ENCODE measurements around the gene ARNT2.

DNA sequence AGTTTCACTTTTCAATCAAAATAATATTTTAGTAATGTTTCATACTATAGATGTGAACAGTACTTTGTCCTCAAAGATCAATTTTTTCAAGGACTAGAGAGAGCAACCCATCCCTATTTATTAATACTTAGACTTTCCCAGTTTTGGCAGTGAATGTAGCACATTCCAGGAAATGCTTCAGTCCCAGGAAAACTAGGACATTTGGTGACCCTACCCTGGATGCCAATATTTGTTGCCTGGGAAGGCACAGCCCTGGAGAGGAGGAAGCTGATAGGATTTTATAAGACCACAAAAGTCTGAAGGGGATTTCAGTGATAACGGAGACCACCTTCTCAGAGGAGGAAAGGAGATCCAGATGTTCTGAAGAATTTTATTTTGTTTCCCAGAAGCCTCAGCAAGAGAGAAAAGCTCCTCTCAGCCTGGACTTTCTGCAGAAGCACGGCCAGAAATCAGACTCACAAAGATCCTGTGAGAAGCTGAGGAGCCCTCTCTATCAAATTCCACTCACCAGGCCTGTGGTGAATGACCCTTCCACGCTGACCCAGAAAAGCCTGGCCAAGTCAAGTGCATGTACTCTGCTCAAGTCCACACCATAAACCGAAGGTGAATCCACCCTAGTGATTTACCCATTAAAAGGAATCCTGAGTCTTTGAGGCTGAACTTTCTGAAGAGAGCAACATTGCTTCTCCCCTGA, 203.3 kb downstream of the ARNT2 start:
- TF ChIP-seq, protein P1, sequence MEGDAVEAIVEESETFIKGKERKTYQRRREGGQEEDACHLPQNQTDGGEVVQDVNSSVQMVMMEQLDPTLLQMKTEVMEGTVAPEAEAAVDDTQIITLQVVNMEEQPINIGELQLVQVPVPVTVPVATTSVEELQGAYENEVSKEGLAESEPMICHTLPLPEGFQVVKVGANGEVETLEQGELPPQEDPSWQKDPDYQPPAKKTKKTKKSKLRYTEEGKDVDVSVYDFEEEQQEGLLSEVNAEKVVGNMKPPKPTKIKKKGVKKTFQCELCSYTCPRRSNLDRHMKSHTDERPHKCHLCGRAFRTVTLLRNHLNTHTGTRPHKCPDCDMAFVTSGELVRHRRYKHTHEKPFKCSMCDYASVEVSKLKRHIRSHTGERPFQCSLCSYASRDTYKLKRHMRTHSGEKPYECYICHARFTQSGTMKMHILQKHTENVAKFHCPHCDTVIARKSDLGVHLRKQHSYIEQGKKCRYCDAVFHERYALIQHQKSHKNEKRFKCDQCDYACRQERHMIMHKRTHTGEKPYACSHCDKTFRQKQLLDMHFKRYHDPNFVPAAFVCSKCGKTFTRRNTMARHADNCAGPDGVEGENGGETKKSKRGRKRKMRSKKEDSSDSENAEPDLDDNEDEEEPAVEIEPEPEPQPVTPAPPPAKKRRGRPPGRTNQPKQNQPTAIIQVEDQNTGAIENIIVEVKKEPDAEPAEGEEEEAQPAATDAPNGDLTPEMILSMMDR (IDR thresholded peaks at IDR 0.05) = no peak
- TF ChIP-seq POLR2A (IDR thresholded peaks at IDR 0.05) = no peak
- TF ChIP-seq EP300 (IDR thresholded peaks at IDR 0.05) = no peak
- no peak for TF ChIP-seq POLR2AphosphoS5 (IDR thresholded peaks at IDR 0.05)
